GM12875 (cell line): ENCODE measurements around the gene KIFC3.

Source experiments
- H3K4me3 ChIP-seq: one replicate; pipeline ENCODE4 v1.5.1; 2011; ENCODE audit warnings: low read depth, low read length, control low read depth
- CTCF ChIP-seq: IDR thresholded peaks from 2 replicates; pipeline ENCODE4 v1.5.1; 2011; ENCODE audit warnings: low read depth, mild to moderate bottlenecking, control low read depth, inconsistent platforms, low read length, moderate library complexity, borderline replicate concordance; ENCODE audit not compliant: insufficient read depth

The KIFC3 gene

GRCh38 chr16:57788951-57789350, 13.3 kb downstream of the KIFC3 start:
- no peak overlapping the region for H3K4me3 ChIP-seq
- TF ChIP-seq CTCF = no peak

GRCh38 chr16:57788252-57788841, 13.9 kb downstream of the KIFC3 start:
- no peak for TF ChIP-seq CTCF
- H3K4me3 ChIP-seq = no peak overlapping the region

GRCh38 chr16:57787519-57787905, 14.8 kb downstream of the KIFC3 start:
- H3K4me3 ChIP-seq = no peak overlapping the region
- TF ChIP-seq CTCF = no peak

GRCh38 chr16:57786632-57787518, 15.4 kb downstream of the KIFC3 start:
- H3K4me3 ChIP-seq = no peak overlapping the region
- no peak for TF ChIP-seq CTCF

- H3K4me3 ChIP-seq = no peak overlapping the region
- TF ChIP-seq CTCF = no peak
These were observed 16.4 kb downstream of the KIFC3 start for GRCh38 chr16:57785924-57786323.

- H3K4me3 ChIP-seq = no peak overlapping the region
- TF ChIP-seq CTCF = no peak
These were observed 16.9 kb downstream of the KIFC3 start for GRCh38 chr16:57785385-57785784.

GRCh38 chr16:57784334-57784733, 18.0 kb downstream of the KIFC3 start:
- TF ChIP-seq CTCF = no peak
- H3K4me3 ChIP-seq = no peak overlapping the region
